Kasumi-1 (cell line): ENCODE data around the gene FAM200A.
"Not testable (repeated sequence)": the region's sequence is repeated elsewhere in the genome, so short reads cannot be mapped to it uniquely, and the experiment has no call there.

ENCODE experiments used
- DNase-seq, 2 experiments: peaks; one replicate each; lab custom pipeline; 2025; lab: John Stamatoyannopoulos, UW

Gene FAM200A

GRCh38 chr7:99551767-99552463 lies at the start of gene FAM200A:
TSS of gene FAM200A (minus strand) at chr7:99552114. CDS start at chr7:99548407, 3,707 bp downstream.
- peak; percentile 89 to 90 for DNase-seq

GRCh38 chr7:99599836-99600235 lies 47.9 kb upstream of the FAM200A start:
- DNase-seq: no peak

GRCh38 chr7:99597762-99598501 lies 46.0 kb upstream of the FAM200A start, which contains the start of gene TMEM225B:
TSS of gene TMEM225B (plus strand) at chr7:99598267. CDS start at chr7:99604389, 6,122 bp downstream.
- DNase-seq: no peak

- no peak for DNase-seq
Observed at GRCh38 chr7:99596408-99596955, 44.6 kb upstream of the FAM200A start.

GRCh38 chr7:99594948-99595745 lies 43.2 kb upstream of the FAM200A start:
- no peak for DNase-seq

- no peak for DNase-seq
Observed at GRCh38 chr7:99588868-99589267, 37.0 kb upstream of the FAM200A start.

DNA sequence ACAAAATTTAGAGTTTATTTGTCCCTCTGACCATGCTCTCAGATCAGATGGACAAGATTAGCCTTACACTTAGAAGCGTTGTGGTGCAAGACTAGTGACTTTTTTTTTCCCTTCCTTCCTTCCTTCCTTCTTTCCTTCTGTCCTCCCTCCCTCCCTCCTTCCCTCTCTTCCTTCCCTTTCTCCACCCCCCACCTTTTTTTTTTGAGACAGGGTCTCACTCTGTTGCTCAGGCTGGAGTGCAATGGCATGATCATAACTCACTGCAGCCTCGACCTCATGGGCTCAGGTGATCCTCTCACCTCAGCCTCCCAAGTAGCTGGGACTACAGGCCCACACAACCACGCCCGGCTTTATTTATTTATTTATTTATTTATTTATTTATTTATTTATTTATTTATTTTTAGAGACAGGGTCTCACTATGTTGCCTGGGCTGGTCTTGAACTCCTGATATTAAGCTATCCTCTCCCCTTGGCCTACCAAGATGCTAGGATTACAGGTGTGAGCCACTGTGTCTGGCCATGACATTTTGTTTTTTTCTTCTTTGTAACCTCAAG lies 28.9 kb upstream of the FAM200A start:
- DNase-seq: not testable (repeated sequence)

- no peak for DNase-seq
Observed at GRCh38 chr7:99579956-99580777, 28.3 kb upstream of the FAM200A start.

- no peak for DNase-seq
Observed at GRCh38 chr7:99579281-99579955, 27.5 kb upstream of the FAM200A start.

GRCh38 chr7:99576251-99576650 lies 24.3 kb upstream of the FAM200A start:
- no peak for DNase-seq

DNA sequence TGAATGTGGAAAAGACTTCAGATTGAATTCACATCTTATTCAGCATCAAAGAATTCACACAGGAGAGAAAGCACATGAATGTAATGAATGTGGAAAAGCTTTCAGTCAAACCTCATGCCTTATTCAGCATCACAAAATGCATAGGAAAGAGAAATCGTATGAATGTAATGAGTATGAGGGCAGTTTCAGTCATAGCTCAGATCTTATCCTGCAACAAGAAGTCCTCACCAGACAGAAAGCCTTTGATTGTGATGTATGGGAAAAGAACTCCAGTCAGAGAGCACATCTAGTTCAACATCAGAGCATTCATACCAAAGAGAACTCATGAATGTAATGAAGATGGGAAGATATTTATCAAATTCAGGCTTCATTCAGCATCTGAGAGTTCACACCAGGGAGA lies 21.3 kb upstream of the FAM200A start:
- no peak for DNase-seq

DNA sequence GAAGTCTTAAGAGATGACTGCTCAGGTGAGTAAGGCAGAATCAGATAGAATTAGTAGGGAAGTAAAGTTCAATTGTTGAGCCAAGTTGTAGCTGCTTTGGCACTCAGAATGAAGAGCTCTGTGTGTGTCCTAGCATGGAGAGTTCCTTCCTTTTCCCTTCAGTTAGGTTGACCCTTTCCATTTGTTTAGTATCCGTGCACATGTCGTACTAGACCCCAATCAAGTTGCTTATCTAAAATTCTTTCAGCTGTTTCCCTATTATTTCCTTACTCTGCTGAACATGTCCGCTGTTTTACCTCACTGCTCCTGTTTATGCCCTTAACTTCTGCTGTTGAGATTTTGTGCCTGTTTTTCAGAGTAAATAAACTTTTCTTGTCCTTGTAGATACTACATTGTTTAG lies 19.9 kb upstream of the FAM200A start:
- DNase-seq: no peak

DNA sequence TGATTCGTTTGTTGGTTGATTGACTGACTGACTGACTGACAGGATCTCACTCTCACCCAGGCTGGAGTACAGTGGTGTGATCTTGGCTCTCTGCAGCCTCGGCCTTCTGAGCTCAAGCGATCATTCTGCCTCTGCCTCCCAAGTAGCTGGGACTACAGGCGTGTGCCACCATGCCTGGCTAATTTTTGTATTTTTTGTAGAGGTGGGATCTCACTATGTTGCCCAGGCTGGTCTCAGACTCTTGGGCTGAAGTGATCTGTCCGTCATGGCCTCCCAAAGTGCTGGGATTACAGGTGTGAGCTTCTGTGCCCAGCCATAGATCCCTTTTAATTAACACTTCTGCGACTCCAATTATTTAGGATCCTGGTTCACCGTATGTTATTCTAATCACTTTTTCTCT lies 16.9 kb upstream of the FAM200A start:
- DNase-seq: not testable (repeated sequence)

- DNase-seq: no peak
Observed at GRCh38 chr7:99563650-99564049, 11.7 kb upstream of the FAM200A start.

GRCh38 chr7:99562832-99563231 lies 10.9 kb upstream of the FAM200A start:
- no peak for DNase-seq

GRCh38 chr7:99562114-99562784 lies 10.3 kb upstream of the FAM200A start:
- no peak for DNase-seq

GRCh38 chr7:99561737-99562051 lies 9.8 kb upstream of the FAM200A start:
- DNase-seq: no peak

DNA sequence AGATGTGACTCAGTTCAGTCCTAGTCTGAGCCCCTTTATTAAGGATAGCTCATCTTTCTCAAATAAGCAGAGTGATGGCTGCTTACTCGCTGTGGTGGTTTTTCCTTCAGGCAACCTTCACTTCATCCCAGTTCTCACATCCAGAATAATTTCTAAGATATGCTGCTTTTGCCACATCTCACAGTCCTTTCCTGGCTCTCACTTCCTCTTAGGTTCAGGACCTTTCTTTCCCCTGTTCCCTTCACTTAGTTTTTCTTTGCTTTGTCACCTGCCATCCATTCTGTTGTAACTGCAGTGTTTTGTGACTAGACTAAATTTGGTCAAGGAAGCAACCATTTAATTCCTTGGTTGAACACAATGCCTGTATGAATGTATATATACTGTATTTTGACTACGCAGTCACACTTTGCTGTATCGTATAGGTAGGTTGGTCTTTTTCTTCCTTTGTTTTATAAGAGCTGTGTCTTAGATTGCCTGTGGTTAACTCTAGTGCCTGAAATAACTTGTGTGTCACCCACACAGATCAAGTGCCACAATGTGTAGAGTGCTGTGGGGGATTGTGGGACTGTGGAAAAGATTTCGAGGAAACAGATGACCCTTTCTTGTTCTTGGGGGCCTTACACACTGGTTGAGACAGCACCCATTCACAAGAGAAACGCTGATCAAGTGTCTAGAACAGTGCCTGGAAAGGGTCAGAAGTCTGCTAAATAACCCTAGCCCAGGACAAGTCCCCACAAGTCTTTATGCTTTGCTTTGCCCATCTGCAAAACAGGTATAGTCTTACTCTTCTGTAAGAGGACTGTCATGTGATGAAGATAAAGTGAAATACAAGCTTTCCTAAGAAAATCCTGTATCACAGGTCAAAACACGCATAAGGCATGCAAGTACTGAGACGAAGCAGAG lies 9.2 kb upstream of the FAM200A start:
- no peak for DNase-seq
